Activated CD4-positive, CD25-positive, alpha-beta regulatory T cell (primary cell): ENCODE results near the gene OR6S1.
"Not testable (repeated sequence)": the region's sequence is repeated elsewhere in the genome, so short reads cannot be mapped to it uniquely, and the experiment has no call there.

Experiments
- DNase-seq, 4 experiments: peaks; one replicate each; lab custom pipeline; 2025; lab: John Stamatoyannopoulos, UW

Gene OR6S1

DNA sequence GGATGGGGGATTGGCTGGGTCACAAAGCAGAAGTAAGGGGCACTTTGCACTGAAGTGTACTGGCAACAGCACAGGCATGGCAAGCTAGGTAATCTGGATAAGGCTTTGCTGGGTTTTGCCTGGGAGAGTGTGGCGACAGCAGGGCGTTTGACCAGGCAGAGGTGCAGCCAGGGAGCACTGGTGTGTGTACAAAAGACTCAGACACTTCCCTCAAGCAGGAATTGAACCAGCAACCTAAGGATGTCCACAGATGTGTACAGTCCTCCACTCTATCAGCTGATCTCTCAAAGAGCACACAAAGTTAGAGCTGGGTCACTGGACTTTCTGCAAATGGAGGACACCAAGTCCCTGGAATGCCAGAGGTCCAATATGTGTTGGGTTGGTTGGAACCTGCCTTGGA lies 27.5 kb upstream of the OR6S1 start:
- DNase-seq: no peak

DNA sequence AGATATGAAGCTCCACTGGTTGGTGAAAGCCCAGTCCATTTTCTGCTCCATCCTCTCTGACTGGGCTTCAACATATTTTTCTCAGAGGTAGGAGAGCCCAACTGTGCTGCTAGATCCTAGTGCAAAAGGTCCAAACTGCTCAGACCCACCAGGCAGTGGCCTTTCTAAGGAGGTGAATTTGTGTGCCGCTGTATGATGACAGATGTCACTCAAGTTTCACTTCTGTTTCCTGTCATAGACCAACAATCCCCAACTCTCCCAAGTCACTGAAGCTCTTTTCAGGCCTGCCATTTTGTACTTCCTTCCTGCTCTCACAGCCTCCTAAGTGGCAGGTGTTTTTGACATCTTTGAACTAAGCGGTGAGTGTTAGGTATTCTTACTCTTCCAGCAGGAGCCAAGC lies 26.5 kb upstream of the OR6S1 start:
- no peak for DNase-seq

DNA sequence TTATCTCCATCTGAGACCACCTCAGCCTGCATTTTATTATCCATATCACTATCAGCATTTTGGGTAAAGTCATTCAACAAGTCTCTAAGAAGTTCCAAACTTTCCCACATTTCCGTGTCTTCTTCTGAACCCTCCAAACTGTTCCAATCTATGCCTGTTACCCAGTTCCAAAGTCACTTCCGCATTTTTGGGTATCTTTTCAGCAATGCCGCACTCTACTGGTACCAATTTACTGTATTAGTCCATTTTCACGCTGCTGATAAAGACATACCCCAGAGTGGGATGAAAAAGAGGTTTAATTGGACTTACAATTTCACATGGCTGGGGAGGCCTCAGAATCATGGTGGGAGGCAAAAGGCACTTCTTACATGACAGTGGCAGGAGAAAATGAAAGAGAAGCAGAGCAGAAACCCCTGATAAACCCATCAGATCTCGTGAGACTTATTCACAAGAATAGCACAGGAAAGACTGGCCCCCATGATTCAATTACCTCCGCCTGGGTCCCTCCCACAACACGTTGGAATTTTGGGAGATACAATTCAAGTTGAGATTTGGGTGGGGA lies 25.0 kb upstream of the OR6S1 start:
- not testable (repeated sequence) for DNase-seq

DNA sequence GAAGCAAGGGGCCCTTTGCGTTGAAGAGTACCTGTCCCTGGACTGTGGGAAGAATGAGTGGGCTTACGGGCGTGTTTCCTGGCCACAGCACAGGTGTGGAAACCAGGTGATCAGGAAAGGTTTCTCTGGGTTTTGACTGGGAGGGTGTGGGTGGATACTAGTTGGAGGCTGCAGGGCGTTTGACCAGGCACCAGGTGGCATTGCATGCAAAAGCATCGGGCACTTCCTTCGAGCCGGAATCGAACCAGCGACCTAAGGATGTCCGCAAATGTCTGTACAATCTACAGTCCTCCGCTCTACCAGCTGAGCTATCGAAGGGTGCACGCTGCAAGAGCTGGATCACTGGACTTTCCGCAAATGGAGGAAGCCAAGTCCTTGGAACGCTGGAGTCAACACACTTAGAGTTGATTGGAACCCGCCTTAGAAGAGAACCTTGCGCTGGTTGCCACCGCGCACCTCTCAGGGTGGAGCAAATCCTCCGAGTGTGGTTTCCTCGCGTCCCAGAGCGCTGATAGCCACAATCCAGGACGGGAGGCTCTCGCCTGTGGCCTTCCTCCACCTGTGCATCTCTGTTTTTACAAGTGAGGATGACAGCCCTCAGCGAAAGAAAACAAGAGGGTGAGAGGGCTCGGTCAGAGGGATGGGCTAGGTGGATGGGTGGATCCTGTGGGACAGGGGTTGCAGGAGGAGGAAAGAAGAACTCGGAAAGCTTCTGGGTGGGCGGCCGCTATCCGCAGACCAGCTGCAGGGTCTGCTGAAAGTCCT lies 21.7 kb upstream of the OR6S1 start:
- peak; percentile 51 to 66 (median 58) for DNase-seq

DNA sequence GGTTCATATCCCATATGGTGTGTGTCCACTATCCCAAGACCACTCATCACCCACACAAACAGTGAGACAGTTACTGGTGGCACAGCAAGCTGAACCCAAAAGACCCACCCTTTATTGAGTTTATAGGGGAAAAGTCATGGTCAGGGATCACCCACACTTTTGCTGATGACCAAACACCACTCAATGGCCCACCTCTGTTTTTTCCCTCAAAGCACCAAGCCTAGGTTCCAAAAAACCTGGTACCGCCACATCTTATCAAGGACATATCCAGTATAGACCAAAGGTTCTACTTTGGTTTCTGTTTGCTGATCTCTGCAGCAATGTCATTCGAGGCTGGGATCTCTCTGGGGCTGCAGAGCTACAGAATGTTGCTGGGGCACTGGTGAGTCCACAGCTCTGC lies 19.7 kb upstream of the OR6S1 start:
- DNase-seq: no peak

DNA sequence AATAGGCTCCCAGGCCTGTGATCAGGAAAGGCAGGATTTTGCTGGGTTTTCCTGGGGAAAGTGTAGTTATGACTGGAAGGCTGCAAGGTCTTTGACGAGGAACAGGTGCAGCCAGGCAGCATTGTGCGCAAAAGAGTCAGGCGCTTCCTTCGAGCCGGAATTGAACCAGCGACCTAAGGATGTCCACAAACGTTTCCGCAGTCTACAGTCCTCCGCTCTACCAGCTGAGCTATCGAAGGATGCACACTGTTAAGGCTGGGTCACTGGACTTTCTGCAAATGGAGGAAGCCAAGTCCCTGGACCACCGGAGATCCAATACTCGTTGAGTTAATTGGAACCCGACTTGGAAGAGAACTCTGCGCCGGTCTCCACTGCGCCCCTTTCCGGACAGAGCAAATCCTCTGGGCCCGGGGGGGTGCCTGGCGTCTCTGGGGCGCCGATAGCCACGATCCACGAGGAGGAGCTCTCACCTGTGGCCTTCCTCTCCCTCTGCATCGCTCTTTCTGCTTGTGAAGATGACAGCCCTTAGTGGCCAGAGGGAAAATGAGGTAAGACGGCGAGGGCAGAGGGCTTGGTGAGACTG lies 18.4 kb upstream of the OR6S1 start:
- DNase-seq: no peak

DNA sequence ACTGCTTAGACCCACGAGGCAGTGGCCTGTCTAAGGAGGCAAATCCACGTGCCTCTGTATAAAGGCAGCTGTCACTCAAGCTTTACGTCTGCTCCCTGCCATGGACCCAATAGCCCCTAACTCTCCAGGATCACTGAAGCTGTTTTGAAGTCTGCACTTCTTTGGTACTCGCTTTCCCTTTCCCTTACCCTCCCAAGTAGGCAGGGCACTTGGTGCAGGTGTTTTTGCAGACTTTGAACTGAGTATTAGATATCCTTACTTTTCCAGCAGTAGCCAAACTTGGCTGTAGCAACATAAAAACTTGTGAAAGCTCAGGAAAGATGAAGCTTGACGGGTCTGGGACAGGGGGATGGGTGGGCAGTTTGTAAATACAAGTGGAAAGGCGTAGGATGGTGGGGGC lies 17.8 kb upstream of the OR6S1 start:
- no peak for DNase-seq

DNA sequence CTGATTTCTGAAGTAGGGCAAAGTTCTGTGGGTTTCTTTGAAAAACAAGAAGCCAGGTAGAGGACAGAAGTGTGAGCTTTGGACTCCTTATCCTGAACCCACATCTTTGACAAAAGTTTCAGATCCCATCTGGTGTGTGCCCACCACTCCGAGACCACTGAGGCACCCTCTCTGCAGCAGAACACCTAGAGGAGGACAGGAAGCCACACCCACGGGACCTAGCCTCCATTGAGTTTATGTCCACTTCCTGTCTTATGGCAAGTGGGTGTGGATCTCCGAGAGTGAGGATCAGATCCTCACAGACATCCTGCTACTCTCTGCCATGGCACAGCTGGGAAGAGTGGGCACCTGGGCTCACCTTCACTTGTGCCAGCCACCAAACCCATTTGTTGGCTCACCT lies 16.8 kb upstream of the OR6S1 start:
- DNase-seq: no peak

DNA sequence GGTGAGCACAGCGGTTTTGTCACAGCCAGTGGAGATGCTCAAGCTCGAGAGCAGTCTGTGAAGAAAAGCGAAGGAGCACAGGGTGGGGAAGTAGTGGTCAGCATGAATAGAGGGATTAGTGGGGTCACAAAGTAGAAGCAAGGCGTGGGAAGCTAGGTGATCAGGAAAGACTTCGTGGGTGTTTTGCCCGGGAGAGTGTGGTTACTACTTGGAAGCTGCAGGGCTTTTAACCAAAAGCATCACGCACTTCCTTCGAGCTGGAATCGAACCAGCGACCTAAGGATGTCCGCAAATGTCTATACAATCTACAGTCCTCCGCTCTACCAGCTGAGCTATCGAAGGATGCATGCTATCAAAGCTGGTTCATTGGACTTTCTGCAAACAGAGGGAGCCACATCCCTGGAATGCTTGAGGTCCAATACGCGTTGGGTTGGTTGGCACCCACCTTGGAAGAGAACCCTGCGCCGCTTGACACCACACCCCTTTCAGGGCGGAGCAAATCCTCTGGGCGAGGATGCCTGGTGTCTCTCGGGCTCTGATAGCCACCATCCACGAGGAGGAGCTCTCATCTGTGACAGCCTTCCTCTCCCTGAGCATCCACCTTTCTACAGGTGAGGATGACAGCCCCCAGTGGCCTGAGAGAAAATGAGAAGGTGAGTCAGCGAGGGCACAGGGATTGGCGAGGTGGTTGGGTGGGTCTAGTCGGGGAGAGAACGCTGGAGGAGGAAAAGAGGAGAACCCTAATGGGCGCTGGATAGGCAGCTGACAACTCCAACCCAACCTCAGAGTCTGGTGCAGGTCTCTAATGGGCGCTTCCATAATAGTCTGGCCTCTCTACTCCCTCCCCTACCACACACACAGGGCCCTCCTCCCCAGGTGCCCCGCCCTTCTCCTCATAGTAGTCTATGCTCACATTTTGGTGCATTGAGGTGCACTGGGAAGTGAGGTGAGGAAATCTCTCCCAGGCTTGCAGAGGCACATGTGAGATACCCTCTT lies 16.0 kb upstream of the OR6S1 start:
- DNase-seq: no peak

DNA sequence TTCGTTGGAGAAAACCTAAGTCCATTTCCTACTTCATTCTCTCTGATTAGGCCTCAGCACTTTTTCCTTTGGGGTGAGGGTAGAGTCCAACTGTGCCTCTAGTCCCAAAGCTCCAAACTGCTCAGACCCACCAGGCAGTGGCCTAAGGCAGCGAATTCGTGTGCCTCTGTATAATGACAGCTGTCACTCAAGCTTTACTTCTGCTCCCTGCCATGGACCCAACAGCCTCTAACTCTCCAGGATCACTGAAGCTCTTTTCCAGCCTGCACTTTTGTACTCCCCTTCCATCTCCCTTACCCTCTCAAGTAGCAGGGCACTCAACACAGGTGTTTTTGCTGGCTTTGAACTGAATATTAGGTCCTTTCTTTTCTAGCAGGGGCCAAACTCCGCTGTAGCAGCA lies 14.8 kb upstream of the OR6S1 start:
- no peak for DNase-seq

DNA sequence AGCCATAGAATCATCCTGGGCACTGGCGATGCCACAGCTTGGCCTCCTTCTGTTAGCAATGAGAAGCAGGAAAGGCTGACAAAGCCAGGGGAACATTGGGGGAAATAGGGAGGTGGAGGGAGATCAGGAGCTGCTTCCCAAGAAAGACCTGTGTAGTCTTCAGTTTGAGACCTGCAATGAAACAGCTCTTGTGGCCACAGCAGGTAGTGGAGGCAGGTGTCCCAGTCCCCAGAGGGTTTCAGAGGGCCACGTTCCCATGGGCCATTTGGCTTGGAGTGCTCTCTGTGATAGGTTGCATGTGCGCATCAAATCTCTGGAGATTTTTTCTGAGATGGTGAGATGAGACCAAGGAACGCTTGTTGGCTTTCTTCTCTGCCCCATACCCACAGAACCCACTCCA lies 14.4 kb upstream of the OR6S1 start:
- DNase-seq: no peak

DNA sequence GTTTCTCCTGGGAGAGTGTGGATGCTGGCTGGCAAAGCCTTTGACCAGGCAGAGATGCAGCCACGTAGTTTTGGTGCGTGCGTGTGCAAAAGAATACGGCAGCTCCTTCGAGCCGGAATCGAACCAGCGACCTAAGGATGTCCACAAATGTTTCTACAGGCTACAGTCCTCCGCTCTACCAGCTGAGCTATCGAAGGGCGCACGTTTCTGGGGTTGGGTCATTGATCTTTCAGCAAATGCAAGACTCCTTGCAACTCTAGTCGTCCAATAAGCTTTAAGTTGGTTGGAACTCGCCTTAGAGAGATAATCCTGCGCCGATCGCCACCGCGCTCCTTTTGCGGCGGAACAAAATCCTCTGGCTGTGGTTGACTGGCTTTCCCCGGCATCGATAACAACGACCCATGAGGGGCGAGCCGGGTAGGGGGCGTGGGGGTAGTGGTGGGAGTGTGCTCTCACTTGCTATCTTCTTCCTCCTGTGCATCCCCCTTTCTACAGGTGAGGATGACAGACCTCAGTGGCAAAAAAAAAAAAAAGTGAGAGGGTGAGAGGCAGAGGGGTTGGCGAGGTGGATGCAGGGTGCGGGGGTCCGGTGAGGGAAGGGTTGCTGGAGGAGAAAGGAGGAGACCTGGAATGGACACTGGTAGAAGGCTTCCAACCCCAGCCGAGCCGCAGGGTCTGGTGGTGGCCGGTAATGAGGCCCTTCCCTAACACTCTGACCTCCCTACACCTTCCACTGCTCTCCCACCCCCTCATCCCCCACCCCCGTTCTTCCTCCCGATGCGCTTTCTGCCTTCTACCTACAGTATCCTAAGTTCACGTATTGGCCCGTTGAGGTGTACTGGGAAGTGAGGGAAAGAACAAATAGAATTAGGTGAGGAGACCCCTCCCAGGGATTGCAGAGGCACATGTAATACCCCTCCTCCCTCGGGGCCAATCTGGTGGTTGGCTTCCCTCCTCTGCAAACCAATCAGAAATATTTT lies 11.8 kb upstream of the OR6S1 start:
- peak in 1 of 4 experiments; percentile 20 for DNase-seq

DNA sequence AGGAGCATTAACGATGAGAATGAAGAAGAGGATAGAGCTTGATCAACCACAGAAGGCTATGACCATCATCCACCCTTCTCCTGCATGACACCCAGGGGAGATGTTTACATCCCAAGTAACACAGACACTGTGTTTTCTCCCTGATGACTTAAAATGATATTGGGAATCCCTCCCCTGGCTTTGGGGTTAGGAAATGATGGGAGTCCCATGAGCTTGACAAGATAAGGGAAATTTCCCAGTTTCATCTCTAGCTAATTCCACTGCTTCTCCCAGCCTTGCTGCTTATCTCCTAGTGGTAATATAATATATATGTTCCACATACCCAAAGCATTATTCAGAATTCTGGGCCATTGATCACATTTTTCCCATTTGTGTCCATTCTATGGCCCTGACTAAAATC lies 4.0 kb upstream of the OR6S1 start:
- DNase-seq: no peak

DNA sequence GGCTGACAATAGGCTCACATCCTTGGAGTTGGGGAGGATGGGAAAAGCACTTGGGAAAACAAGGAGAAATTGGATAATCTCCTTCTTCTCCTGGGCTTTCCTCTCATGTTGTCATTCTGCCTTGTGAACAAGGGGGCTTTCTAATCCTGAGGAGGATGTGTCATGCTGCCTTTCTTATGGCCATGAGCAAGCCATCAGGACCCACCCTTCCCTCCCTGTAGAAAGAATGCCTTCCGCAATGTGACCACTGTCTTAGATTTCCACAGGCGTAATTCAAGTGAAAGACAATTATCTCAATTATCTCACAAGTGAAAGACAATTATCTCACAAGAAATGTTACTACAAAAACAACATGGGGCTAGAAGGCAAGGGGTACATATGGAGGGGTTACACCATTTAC lies 3.0 kb upstream of the OR6S1 start:
- DNase-seq: no peak

DNA sequence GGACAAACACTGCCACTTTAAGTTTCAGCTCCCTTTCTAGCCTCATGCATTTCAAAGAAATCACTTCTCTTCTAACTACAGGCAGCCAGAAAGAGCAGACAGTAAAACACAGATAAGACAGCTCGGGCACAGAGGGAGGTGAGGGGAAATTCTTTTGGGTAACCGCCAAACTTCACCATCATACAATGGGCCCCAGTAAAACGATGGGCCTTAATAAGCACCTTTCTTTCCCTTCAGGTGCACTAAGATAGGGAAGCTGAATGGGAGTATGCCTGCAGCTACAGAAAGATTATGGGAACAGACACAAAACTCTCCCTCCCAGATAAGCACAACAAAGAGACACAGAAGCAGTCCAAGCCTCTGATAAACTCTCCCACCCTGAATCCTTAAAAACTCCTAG lies 1.3 kb upstream of the OR6S1 start:
- not testable (repeated sequence) for DNase-seq

DNA sequence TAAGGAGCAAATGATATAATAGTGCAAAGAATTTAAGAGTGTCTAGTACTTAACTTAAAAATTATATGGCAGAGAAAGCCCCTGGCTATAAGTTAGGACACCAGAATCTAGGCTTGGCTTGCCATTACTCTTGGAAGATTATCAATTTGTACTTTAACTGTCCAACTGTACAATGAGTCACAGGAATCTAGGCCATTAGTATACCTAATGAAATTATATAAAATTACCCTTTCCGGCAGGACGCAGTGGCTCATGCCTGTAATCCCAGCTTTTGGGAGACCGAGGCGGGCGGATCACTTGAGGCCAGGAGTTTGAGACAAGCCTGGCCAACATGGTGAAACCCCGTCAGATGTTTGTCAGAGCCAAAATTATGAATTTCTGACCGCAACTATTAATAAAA lies 691 bp upstream of the OR6S1 start:
- DNase-seq: no peak

DNA sequence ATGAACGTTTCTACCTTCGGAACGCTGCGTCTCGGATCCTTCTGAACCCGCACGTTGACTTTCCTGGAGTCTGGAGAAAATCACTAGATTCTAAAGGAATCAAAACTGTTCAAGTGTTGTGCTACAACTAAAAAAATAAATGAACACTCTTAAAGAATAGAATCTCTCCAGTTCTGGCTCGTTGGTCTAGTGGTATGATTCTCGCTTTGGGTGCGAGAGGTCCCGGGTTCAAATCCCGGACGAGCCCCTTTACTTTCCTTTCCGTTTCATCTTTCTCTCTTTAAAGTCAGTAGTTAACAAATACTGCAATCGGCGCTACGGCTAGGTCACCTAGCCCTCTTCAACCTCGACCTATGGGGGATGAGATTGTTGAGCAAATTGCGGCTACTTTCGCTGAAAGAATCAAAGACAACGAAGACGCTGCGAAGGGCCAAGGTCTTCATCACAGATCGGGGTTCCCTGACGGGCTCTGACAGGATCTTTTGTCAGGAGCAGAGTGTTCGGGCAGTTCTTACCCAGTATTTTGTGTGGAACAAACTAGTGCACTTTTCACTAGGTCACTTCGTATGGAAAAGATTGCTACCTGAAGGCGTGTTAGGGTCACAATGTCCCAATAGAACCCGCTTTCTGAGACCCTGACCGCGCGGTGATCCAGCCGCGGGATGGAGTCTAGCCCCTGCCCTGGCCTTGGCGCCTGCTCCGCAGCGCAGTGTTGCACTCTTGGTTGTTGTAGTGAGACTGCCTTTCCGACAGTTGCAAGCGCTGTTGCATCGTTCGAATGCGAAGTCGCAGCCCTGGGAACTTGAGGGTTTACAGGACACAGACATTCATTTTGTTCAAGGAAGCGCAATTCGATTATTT lies 8.4 kb downstream of the OR6S1 start:
- peak in 2 of 4 experiments; percentile 18 to 45 for DNase-seq

DNA sequence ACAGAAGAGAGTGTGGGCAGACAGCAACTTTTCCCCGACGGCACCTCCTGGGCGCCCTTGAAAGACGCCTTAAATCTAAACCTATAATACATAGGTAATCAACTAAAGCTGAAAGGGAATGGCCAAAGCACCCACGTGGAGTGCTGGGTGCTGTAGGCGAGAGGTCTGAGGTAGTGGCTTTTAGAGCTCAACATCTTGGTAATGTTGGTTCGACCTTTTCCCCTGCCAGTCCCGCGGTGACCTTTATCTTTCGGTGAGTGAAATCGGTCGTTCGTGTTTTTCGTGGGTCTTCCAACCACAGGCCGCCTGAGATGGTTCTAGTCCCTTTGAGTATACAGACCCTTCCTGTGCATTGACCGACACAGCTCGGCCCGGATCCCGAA lies 9.1 kb downstream of the OR6S1 start:
- no peak for DNase-seq

DNA sequence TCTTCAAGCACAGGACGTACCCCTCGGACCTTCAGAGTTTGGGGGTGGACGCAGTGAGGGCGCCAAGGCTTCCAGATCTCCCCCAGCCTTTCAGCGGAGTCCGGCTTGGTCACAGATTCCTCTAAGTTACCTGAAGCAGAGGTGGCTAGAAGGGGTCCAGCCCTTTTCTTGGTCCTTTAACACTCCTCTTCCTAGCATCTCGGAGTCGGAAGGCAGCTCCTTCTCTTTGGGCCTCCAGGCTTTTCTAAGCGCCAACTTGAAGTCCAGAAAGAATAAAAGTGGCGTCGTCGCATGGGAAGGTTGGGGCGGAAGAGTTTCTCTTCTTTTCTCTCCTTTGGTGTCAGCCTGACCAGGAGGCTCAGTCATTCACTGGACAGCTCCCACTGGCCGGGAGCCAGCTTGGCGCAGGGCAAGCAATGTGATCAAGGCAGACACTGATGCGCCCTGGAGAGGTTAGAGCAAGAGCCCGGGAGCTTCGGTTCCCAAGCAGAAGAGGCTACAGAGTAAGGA lies 9.6 kb downstream of the OR6S1 start:
- DNase-seq: no peak
